CMK (cell line): ENCODE data around the gene NLRP12.
A peak's percentile ranks its signal among the peaks of the same experiment; 100 is the strongest.
"Not testable (repeated sequence)": the region's sequence is repeated elsewhere in the genome, so short reads cannot be mapped to it uniquely, and the experiment has no call there.

Source experiments
- DNase-seq: peaks from one replicate; pipeline ENCODE4 v3.0.0-alpha.2; 2010; ENCODE audit warnings: low read depth

The NLRP12 gene

DNA sequence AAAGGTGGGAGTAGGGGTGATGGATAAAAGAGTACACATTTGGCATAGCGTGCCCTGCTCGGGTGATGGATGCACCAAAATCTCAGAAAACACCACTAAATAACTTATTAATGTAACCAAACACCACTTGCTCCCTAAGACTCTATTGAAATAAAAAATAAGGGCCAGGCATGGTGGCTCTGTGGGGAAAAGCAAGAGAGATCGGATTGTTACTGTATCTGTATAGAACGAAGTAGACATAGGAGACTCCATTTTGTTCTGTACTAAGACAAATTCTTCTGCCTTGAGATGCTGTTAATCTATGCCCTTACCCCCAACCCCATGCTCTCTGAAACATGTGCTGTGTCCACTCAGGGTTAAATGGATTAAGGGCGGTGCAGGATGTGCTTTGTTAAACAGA, 14.3 kb upstream of the NLRP12 start:
- DNase-seq, result not testable (repeated sequence)

DNA sequence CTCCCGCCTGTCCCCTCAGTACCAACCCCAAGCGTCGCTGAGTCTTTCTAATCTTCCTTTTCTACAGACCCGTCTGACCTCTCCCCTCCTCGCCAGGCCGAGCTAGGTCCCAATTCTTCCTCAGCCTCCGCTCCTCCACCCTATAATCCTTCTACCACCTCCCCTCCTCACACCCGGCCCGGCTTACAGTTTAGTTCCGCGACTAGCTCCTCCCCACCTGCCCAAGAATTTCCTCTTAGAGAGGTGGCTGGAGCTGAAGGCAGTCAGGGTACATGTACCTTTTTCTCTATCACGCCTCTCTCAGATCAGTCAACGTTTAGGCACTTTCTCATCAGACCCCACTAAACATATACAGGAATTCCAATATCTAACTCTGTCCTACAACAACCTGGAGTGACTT, 8.7 kb upstream of the NLRP12 start:
- not testable (repeated sequence) for DNase-seq

DNA sequence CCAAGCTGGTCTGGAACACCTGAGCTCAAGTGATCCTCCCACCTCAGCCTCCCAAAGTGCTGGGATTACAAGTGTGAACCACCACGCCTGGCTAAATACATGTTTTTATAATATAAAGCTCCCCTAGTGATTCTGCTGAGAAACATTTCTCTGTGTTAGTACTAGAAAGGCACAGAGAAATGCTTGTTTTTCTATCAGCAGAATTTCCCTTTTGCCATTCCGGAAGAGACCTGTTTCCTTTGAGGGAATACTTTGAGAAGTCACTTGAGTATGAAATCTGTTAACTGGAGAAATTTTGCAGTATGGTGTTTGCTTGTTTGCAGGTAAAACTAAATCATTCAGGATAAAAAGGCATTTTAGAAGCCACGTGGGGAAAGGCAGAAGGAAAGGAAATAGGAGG, 4.4 kb upstream of the NLRP12 start:
- no peak for DNase-seq

DNA sequence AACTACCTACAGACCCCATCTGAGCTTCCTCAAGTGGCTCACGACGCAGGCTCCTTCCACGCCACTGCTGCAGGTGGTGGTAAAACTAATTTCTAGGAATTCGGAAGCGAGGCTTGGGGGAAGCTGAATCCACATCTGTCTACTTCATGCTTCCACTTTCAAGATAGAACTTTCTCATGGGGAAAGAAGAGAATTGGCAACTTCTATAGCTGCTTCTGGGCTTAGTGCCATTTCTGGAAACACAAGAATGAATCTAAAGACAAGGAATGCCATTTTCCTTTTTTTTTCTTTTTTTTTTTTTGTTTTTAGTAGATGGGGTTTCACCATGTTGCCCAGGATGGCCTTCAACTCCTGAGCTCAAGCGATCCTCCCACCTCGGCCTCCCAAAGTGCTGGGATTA, 2.8 kb upstream of the NLRP12 start:
- DNase-seq, result no peak

DNA sequence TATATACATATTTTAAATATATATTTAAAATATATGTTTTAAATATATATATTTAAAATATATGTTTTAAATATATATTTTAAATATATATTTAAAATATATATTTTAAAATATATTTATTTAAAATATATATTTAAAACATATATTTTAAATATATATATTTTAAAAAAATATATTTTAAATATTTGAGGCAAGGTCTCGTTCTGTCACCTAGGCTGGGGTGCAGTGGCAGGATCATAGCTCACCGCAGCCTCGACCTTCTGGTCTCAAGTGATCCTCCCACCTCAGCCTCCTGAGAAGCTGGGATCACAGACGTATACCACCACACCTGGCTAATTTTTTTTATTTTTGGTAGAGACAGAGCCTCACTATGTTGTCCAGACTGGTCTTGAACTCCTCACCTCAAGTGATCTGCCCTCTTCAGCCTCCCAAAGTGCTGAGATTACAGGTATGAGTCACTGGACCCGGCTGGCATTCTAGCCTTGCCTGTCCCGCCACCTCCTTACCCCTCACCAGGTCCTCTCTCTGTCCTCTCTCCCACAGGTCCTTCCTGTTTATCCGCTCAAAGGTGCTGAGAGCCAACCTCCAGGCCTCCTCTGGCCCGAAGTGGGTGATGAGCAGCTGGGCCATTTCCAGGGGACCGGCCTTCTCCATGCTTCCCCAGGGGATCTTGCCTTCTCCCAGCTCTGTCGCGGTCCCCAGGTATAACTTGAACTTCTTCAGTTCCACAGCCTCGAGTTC, 564 bp downstream of the NLRP12 start:
- no peak for DNase-seq

DNA sequence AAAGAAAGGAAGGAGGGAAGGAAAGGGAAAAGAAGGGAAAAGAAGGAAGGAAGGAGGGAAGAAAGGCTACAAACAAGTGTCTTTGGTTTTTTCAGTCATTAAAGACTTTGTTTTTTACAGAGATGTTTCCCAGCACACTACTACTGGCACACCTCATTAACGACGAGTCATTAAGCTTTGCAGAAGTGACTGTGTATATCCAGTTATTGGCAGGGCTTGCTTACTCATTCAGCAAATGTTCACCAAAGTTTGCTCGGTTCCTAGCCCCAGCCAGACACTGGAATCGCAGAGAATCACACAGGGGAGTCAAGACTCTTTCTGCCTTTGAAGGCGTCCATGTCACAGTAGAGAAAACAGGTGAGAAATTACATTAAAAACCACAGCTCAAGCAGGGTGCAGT, 4.3 kb downstream of the NLRP12 start:
- DNase-seq, result no peak

DNA sequence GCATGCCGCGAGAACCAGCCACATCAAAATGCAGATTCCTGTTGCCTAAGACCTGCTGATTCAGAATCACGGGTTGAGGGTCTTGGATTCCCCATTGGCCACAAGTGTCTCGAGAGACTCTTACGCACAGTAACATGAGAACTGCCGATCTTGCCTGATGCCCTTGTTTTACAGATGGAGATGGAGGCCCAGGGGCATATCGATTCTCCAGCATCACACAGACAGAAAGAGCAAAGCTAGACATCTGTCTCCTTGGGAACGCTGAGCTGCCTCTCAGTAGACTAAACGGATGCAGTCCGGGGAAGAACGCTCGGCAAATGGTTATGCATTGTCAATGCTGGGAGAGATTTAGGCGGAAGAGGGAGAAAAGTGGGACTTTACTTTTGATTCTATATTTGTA, 5.4 kb downstream of the NLRP12 start:
- DNase-seq, result no peak

DNA sequence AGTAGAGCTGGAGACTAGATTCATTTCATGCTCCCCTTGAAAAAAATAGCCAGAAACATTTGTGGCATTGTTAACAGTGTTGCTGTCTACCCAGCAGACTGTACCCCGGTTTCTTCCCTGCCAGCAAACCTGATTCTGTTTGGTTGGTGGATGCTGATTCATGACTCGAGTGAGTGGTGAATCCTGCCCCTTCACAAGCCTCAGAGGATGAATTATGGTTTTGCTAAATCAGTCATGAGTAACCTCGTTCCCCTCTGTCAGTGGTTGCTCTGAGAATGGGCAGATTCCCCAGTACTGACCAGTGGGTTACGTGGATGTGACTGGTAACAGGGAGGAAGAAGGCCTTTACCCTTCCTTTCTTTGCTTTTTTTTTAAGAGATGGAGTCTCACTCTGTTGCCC, 10.1 kb downstream of the NLRP12 start:
- no peak for DNase-seq

DNA sequence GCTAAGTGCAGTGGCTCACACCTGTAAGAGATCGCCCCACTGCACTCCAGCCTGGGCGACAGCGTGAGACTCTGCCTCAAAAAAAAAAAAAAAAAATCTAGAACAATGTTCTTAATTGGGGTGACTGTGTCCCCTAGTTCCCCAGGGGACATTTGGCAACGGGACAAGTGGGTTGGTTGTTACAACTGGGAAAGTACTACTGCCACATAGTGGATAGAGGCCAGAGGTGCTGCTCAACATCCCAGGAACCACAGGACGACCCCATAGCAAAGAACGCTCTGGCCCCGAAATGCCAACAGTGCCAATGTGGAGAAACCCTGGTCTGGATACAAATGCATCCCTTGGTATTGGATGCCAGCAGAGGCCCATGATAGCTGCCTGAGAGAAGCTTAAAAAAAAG, 11.8 kb downstream of the NLRP12 start:
- no peak for DNase-seq

DNA sequence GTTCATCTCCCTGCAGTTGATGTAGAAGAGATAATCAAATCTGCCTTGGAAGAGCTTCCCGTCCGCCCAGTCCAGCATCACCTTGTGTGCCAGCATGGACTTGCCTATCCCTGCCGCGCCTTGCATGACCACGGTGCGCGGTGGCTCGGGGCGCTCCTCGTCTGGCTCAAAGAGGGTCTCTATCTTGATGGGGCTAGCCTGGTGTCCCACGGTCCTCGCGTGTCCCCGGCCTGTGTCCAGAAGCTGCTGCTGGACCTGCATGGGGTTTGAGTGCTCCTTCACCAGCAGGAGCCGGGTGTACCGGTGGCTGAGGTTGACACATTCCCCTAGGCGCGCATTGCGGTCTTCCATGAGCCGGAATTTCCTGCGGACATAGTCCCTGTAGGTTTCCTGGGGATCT, 13.2 kb downstream of the NLRP12 start:
- DNase-seq, result no peak

DNA sequence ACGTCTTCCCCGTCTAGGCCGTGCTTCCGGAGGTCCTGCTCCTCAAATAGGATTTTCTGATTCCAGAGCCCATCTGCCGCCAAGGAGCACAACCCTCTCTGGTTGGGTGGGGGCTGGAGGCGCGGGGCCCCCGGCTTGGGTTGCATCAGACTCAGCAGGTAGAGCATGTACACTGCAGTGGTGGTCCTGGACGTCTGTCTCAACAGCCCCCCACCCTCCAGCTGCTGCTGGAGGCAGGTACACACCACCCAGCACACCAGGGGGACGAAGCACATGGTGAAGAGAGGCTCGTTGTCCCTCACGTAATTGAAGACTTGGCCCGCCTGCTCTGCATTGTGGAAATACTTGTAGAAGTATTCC, 13.9 kb downstream of the NLRP12 start:
- no peak for DNase-seq

DNA sequence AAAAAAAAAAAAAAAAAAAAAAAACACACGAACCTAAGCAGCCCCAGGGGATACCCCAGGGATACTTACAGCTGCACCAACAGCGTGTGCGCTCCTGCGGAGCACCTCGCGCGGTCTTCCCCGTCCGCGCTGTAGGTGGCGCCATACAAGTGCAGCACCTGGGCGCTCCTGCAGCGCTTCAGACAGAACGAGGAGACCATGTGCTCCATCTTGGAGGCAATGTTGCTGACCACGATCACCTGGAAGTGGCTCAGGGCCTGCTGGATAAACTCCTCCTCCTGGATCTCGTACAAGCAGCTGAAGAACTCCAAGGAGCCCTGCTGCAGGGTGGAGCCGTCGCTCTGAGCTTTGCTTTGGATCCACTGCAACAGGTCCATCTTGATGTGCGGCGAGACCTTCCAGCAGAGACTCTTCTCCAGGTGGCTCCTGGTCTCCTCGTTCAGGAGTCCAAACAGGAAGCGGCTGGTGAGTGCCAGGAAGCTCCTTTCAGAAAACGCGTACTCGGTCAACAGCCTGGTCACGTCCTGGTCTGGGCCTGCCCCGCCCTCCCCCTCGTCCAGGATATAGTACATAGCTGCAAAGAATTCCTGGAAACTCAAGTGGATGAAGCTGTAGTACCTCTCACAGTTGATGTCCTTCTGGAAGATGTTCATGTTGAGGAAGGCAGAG, 14.5 kb downstream of the NLRP12 start:
- no peak for DNase-seq

DNA sequence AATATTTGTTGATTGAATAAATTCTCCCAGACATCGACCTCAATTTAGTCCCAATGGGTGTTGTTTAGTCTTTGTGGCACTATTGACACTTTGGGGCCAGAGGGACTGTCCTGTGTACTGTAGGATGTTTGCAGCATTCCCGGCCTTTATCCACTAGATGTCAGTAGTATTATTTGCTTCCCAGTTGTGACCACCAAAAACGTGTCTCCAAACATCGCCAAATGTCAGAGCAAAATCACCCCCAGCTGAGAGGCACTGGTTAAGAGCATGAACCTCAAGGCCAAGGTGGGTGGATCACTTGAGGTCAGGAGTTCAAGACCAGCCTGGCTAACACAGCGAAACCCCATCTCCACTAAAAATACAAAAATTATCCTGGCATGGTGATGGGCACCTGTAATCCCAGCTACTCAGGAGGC, 15.4 kb downstream of the NLRP12 start:
- no peak for DNase-seq

DNA sequence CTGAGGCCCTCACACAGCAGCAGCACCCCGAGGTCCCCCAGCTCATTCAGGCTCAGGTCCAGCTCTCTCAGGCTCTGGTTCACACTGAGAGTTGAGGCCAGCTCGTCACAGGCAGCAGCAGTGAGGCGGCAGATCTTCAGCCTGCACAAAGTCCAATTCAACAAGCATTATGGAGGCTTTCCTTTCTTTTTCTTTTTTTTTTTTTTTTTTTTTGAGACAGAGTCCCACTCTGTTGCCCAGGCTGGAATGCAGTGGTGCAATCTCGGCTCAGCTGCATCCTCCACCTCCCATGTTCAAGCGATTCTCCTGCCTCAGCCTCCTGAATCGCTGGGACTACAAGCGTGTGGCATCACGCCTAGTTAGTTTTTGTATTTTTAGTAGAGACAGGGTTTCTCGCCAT, 22.9 kb downstream of the NLRP12 start:
- no peak for DNase-seq

DNA sequence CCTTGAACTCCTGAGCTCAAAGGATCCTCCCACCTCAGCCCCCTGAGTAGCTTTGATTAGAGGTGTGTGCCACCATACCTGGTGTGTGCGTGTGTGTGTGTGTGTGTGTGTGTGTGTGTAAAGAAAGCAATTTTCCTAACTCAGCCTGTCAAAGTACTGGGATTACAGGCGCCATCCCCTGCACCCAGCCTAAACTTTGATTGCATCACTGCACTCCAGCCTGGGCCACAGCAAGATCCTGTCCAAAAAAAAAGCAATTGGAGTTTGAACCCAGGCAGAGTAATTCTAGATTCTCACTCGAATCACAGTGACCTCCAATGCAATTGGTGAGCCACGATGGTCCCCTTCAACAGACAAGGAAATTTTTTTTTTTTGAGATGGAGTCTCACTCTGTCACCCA, 29.1 kb downstream of the NLRP12 start:
- no peak for DNase-seq

DNA sequence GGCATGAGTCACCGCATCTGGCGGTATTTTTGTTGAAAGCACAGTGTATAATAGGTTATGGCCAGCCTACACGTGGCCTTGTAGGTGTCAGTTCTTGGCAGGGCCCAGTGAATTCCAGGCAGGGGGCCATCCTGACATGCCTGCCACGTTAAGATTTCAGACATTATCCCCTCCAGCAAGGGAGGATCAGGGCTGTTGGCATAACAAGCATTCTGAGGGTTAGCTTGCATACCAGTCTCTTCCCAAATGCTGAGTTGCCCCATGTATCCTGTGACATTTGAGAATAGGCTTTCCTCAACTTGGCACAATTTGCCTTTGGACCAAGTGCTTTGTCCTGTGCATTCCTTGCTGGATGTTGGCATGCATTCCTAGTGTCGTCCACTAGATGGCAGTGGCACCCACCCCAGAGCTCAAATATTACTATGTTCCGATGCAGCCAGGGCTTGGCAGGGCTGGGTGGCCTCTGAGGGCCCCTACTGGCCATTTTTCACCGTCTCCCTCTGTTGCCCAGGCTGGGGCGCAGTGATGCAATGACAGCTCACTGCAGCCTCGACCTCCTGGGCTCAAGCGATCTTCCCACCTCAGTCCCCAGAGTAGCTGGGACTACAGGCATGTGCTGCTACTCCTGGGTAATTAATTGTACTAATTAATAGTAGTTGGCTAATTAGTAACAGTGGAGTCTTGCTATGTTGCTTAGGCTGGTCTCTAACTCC, 31.2 kb downstream of the NLRP12 start:
- DNase-seq, result peak; percentile 70

DNA sequence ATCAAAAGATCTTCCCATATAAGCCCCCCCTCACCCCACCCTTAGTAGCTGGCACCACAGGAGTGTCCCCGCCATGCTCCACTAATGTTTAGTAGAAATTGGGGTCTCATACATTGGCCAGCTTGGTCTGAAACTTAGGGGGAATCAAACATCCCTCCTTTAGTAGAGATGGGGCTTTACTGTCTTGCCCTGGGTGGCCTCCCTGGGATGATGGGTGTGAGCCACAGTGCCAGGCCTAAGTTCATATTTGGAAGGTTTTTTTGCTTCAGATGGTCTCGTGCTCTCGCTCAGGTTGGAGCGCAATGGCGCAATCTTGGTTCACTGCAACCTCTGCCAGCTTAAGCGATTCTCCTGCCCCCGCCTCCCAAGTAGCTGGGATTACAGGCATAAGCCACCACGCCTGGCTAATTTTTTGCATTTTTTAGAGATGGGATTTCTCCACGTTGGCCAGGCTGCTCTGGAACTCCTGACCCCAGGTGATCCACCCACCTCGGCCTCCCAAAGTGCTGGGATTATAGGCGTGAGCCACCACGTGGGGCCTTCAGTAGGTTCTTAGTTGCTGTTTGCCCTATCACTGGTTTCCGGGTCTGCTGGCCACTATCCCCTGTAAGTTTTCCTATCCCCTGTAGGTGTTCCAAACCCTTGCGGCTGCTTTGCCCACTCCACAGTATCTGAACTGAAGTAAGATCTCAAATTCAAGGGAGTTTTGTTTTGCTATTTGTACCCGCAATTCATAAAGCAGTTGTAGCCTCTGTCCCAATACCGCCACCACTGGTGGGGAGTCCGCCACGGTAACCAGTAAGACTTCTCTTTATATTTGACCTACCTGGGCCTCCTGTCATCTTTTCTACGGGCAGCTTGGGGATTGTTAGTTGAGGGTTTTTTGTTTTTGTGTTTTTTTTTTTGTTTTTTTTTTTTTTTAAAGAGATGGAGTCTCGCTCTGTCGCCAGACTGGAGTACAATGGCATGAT, 34.1 kb downstream of the NLRP12 start:
- DNase-seq, result no peak

DNA sequence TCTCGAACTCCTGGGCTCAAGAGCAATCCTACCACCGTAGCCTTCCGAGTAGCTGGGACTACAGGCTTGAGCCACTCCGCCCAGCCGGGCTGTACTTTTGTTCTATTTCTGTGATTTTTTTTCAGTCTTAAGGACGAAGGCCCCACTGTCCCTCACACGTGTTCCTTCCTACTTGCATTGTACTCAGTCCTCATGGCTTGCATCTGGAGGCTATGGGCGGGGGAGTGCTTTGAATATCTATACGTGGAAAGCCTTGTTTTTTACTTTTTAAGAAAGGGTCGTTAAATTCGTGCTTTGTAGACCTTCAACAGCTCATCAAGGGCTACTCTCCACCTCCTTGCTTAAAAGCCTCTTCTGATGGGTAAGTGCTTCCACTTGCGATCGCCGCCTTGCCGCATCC, 36.8 kb downstream of the NLRP12 start:
- DNase-seq, result no peak

DNA sequence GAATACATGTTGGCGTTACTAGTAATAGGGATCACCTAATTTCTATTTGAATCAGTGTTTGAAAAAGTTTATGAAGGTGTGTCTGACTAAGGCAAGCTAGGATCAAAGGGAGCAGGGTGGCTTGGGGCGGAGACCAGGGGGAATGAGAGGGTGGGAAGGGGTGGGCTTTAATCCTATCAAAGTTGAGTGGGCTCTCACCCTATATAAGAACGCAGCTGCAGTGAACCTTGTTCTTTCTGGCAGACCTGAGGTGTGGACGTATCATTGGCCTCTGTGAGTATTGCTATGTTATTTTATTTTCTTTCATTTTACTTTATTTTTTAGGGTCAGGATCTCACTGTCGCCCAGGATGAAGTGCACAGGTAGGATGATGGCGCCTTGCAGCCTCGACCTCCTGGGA, 37.4 kb downstream of the NLRP12 start:
- DNase-seq, result no peak

DNA sequence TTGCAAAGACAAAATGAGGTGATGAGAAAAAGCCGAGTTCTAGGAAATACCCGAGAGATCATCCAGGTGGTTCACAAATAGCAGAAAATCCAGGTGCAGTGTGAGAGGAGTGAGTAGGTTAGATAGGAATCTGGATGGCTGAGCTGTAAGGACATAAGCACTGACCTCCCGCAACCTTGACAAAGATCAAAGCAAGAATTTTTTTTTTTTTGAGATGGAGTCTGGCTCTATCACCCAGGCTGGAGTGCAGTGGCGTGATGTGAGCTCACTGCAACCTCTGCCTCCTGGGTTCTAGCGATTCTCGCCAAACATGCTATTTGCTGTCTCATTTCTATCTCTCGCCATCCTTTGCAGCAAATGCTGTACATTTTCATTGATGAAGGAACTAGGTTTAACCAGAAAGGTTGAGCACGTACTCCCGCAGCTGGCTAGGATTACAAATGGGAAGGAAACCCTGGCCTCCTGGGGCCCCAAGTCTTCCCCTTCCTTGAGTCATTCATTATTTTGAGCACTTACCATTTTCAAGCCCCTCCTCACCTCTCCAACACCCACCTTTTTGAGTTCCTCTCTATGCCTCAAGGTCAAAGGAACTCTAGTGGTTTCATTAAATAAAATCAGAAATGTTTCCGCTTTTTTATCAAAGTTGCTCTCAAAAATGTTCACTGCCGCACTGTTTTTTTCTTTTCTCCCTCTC, 38.8 kb downstream of the NLRP12 start:
- no peak for DNase-seq

DNA sequence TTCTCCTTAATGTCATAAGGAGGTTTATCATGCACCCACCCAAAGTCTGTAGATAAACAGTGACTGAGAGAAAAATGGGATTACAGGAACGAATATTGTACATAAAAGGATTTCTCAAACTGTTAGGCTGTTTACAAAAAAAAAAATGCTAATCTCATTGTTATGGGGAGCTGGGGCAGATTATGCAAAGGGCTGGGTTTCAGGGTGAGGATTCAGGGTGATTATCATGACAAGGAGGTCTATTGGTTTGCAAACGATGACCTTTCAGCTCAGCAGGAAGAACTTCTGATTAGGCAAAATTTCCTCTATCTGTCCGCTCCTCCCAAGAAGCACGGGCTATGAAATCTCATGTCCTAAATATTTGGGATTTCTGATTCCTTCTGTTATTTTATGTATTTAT, 41.4 kb downstream of the NLRP12 start:
- no peak for DNase-seq

DNA sequence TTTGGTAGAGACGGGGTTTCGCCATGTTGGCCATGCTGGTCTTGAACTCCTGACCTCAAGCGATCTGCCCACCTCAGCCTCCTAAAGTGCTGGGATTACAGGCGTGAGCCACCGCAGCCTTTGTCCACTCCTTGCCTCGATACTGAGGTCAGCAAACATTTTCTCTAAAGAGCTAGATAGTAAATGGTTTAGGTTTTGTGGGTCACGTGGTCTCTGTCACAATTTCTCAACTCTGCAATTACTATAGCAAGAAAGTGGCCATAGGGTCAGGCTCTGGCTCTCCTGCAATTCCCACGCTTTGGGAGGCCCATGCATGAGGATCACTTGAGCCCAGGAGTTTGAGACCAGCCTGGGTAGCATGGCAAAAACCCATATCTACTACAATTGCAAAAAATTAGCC, 42.8 kb downstream of the NLRP12 start:
- not testable (repeated sequence) for DNase-seq
